NCI-H2196 (cell line): ENCODE data around the gene NHERF1.

Experiments
- DNase-seq: peaks from one replicate; lab custom pipeline; 2025; ENCODE audit not compliant: unreplicated experiment; lab: John Stamatoyannopoulos, UW

Gene NHERF1

DNA sequence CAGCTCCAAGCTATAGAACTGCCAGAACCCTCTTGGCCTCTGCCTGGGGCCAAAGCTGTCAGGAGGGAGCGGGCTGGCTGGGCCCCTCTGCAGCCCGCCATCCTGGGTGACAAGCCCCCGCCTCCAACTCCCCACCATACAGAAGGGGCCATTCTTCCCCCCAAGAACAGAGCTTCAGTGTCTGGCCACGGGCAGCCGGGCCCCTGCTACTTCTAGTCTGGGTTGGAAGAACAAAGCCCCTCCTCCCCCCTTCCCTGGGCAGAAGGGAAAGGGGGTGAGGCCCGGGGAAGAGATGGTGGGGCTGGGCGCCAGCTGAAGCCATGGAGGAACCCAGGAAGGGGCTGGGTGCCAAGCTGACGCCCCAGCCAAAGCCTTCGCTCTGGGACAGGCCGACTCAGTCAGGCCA, 18.7 kb downstream of the NHERF1 start:
- no peak for DNase-seq

DNA sequence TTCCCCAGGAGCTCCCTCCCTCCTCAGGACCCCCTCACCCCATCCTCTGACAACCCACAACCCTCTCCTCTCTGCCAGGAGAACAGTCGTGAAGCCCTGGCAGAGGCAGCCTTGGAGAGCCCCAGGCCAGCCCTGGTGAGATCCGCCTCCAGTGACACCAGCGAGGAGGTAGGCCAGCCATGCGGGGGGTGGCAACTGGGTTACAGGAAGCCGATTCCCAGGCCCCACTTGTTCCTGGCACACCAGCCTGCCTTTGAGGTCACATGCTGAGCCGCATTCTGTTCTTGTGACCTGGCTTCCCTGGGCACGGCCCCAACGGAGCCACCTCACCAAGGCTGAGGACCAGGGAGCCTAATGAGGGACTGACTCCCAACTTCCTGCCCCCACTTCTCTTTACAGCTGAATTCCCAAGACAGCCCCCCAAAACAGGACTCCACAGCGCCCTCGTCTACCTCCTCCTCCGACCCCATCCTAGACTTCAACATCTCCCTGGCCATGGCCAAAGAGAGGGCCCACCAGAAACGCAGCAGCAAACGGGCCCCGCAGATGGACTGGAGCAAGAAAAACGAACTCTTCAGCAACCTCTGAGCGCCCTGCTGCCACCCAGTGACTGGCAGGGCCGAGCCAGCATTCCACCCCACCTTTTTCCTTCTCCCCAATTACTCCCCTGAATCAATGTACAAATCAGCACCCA, 19.8 kb downstream of the NHERF1 start:
- DNase-seq: peak; percentile 77

DNA sequence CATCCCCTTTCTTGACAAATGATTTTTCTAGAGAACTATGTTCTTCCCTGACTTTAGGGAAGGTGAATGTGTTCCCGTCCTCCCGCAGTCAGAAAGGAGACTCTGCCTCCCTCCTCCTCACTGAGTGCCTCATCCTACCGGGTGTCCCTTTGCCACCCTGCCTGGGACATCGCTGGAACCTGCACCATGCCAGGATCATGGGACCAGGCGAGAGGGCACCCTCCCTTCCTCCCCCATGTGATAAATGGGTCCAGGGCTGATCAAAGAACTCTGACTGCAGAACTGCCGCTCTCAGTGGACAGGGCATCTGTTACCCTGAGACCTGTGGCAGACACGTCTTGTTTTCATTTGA, 20.3 kb downstream of the NHERF1 start:
- no peak for DNase-seq

DNA sequence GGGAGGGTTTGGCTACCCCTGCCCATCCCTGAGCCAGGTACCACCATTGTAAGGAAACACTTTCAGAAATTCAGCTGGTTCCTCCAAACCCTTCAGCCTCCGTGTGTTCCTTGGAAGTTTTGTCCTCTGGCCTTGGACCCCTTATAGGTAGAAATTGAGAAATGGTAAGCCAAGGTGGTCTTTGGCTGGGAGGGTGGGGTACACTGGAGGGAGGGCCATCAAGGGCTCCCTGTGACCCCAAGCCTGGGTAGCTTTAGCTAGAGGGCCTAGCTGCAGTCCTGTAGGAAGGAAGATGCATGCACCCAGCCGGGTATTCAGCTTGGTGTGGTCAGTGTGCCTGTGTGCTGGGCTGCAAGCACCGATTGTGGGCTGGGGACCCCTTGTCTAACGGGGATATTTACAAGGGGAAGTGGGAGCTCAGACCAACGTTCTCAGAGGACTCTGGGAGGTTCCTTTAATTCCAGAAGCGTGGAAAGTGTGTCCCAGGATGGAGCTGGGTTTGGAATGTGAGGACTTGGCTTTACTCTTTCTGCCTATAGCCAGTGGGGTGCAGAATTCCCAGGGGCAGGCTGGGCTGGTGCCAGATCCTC, 20.9 kb downstream of the NHERF1 start:
- no peak for DNase-seq

DNA sequence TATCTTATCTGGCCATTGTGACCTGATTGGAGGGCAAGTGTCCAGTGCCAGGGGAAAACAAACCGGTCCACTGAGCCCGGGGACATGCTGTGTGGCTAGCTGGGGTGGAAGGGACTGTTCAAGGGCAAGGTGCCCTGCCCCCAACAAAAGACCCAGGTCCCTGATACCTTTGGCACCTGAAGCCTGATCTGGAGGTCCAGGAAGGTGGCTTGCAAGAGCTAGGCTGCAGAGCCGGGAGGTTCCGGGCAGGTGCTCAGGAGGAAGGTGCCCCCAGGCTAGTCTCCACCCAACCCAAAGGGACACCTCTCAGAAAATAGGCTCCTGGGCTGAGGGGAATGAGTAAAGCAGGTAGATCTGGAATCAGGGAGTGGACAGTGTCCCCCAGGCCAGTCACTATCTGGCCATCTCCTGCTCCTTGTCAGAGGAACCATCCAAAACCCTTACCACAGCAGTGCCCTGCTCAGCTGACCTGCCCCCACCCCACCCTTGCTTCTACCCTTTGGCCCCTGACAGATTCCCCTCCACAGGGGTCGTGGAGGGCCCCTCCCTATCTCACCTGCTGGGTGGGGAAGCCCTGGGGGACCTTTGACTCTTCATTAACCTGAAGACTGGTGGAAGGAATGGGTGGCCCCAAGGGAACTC, 21.5 kb downstream of the NHERF1 start:
- no peak for DNase-seq

DNA sequence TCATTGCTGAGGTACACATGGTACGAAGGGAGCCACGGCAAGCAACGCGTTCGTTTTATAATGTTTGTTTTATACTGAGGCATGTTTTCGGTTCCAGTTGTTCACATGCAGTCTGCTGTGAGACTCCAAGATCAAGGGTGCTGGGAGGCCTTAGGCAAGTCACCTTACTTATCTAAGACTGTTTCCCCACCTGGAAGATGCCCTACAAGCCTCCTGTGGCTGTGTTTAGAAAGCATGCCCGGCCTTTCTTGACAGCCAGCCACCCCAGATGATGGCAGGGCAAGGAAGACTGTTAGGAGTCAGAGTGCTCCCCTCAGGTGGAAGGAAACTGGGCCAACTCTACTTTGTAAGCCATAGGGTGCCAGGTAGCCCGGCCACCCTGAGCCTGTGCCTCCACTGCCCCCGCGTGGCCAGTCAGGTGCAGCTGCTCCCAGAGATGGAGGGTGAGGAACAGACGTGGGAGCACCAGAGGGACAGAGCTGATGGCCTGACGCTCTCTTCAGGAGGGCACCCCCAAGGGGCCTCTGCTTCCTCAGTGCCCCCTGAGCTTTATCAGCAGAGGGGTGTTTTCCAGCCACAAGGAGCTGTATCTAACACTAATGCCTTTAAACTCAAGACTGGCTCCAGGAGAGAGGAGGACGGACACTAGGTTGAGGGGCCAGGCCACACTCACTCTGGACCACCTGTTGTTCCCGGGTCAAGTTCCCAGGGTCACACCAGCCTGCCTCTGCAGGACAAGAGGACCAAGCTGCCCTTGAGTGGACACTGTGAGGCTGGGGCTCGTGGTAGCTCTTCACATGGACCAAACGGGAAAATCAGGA, 22.3 kb downstream of the NHERF1 start:
- peak; percentile 78 for DNase-seq

DNA sequence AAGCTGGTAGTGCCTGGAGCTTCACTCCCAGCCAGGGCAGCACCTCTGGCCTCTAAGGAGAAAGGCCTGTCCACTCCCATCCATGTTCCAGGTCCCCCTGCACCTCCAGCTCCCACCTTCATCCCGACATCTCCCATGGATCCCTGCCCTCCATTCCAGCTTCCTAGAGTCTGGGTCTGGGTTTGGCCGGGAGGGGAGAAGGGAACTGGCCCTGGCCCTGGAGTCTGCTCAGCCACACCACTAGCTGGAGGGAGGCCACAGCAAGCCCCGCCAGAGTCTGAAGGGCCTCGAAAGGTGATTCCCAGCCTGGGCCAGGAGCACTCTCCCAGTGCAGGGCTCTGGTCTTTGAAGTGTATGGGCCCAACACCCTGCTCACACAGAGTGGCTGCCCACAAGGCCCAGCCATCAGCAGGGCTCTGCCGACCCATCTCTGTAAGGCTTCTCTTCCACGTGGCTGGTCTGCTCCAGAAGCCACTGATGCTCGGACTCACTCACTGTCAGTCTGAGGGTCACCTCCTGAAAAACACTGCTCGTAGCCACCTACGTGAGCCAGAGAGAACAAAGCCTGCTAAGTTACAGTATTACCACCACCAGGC, 23.0 kb downstream of the NHERF1 start:
- no peak for DNase-seq

DNA sequence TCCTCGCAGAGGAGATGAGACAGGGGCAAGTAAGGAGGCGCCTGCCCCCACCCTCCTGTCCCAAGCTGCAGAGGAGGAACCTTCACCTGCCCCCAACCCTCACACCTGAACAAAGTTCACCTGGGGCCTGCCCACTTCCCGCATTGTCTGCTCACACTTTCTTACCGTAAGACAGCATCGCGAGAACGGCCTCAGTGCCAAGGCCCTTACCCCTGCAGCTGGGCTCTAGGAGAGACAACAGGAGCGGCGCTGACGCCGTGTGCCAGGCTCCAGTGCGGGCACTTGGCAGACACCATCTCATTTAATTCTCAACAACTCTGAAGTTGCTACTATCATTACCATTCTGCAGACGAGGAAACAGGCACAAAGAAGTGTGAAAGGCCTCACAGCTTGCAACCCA, 23.6 kb downstream of the NHERF1 start:
- no peak for DNase-seq

DNA sequence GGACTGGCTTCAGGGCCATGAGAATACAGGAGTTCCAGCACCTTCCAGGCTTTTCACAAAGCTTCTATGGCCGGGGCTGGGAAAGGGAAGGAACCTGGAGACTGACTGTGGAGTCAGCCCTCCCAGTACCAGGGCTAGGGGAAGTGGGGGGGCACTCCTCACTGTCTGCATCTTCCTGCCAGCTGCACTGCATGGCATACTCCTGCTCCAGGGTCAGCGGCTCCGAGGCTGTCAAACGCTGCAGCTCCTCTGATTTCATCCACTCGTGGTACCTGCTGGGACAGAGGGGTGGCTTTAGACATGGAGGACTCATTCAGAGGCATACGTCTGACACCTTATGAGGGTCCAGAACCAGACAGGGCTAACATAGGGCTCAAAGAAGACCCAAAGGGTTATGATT, 25.0 kb downstream of the NHERF1 start:
- DNase-seq: no peak

DNA sequence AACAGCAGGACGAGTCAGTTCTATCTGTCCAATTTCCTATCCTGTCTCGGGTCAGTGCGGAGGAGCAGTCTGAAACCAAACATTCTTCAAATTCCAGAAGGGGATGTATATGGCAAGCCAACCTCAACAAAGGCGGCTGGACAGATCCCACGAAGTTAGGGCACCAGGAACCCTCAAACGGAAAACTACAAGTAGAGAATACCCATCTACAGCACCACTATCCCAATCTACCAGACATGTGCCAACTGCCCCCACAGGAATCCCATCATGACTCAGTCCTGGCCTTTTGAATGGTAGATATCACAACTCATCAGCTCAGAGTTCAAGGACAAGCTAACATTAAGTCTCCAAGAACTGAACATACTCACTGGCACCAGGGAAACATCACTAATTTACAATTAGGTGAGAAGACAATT, 25.5 kb downstream of the NHERF1 start:
- DNase-seq: no peak

DNA sequence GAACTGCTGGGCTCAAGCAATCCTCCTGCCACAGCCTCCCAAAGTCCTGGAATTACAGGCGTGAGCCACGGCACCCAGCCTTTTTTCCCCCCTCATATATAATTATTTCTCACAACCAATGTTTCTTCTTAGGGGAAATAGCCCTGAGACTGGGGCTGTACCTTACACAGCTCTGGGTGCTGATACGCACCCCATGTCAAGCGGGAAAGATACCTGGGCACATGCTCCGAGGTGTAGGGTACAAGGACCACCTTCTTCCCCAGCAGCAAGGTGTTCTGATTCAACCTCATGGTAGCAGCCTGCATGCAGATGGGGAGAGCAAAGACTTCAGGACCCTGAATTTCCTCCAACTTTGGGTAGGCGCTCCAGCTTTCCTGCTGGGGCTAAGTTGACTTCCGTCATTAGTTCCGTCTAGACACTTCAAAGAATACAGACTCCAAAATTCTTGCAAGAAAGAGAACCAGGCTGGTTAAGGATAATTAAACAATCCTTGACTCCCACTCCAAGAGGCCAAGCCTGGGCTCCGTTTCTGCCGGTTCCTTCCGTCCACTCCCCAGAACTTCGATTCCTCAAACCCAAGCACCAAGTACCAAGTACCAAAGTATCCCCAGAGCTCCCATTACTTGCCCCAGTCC, 27.1 kb downstream of the NHERF1 start:
- no peak for DNase-seq

DNA sequence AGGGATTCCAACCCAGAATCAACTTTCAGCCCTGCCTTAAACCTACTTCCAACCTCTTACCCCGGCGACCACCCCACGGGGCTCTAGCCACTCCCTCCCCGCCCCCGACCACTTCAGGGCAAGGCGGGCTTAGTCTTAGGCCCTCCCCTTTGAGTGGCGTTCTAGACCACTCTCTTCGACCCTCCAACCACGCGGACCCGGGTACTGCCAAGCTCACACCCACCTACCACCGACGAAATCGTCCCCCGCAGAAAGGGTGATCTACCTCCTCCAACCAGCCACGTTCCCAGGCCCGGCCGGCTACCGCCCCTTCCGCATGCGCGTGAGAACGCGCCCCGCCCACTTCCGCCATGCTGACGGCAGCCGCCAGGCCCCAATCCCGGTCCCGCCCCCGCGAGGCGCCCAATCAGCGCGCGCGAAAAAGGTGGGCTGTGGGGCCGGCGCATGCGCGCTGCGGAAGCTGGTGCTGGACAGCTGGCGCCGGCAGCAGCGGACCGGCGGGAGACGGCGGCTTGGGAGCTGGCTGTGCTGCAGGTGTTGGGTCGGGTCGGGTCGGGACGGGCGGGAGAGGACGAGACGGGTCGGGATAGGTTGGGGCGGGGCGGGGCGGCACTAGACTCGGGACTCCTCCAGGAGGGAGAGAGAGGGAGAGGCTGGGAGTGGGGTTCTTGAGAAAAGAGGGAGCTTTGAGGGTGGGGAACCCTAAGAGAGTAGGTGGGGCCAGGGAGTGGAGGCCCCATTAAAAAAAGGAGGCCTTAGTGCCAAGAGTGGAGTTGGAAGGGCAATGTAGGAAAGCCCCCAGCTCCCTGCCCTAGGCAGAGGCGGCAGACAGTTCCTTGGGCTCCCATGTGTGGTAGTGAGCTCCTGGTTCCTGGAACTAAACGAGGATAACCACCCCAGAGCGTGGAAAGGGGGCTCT, 27.9 kb downstream of the NHERF1 start, which contains the start of gene NAT9:
TSS of gene NAT9 (minus strand) at position 302 of the 919 bp plus-strand sequence. CDS start 647 bp downstream, outside the sequence.
- peak; percentile 99 for DNase-seq

DNA sequence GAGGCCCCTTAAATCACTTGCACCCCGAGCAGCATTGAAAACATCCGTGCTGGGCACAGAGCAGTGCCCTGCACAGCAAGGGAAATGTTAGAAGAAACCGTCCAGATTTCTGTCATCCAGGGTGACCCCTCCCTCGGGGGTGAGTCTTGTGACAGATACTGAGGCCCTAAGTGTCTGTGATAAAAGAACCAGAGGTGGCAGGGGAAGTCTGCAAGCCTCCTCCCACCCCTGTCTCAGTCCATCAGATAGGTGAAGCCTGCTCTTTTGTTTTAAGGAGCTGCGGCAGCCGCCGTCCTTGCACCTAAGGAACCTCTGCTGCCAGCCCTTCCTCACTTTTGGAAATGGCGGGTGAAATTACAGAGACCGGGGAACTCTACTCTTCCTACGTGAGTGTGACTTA, 28.6 kb downstream of the NHERF1 start:
- DNase-seq: no peak

DNA sequence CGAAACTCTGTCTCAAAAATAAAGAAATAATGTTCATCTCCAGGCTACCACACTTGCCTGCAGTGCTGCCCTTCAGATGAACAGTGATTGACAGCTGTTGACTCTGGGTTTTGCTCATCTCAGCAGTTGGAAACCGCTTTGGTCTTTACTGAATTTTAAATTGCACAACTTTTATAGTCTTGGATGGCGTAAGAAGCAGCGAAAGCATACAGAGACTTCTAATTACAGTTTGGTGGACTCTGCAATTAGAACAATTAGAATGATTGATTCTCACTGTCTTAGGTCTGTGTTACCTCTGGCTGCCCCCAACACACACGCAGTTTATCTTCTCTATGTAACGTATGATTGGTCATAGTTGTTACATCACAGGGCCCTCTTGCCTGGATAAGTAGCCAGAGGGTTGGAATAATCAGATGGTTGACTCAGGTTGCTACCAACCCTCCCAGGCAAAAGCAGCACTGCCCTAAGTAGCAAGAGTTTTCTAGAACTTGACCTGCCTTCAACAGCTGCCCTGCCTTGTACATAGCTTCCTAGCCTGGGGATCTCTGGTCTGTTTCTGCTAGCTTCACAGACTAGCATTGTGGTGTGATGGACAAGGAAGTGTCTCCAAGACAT, 29.6 kb downstream of the NHERF1 start:
- DNase-seq: no peak

DNA sequence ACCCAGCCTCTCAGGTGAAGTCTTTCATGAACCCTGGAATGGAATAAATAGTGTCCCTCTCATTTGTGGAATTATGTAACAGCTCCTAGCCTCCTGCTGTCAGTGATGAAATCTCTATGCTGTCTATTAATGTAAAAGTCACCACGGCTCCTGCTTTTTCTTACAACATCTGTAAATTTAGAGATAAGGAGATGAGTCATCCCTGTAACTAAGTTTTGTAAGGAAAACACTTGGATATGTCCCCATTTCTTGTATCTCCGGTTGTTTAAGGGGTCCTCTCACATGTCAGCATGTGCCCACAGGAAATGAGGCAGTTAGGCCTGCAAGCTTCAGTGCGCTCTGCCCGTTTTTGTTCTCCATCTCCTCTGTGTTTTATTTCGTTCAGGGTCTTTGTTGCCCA, 30.5 kb downstream of the NHERF1 start:
- DNase-seq: no peak

DNA sequence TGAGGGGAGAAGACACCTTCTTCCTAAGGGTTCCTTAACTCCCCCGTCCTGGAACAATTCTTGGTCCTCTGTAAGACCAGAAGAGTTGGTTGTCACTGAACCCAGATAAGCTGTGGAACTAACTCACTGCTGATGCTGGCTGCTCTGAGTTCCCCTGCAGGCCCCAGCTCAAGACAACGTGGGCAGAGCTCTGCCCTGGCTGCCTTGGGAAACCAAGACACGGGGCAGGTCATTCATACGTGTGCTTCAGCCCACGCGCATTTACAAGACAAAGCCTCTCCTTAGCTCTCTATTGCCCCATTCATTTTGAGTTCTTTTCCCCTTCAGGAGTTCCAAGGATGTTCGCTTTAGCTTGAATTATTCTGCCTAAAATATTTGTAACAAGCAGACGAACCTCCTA, 31.1 kb downstream of the NHERF1 start:
- no peak for DNase-seq

DNA sequence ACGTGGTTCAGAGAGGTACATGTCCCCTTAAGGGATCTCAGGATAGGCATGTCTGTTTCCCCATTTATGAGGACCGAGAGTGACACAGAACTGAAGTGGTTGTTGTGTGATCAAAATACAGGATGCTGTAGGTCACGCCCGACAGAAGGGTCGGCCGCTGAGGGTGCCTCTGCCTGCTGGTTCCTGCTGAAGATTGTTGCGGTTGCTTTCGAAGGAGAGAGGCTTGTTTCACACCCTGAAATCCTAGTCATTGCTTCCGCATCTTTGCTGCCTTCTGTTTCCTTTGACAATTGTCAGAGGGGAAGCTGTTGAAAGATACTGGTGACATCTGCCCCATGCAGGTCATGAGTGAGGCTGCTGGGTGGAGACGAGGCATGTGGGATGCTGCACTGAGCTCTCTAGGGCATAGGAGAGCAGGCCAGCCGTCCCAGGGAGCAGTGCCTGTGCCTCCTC, 31.5 kb downstream of the NHERF1 start:
- DNase-seq: no peak

DNA sequence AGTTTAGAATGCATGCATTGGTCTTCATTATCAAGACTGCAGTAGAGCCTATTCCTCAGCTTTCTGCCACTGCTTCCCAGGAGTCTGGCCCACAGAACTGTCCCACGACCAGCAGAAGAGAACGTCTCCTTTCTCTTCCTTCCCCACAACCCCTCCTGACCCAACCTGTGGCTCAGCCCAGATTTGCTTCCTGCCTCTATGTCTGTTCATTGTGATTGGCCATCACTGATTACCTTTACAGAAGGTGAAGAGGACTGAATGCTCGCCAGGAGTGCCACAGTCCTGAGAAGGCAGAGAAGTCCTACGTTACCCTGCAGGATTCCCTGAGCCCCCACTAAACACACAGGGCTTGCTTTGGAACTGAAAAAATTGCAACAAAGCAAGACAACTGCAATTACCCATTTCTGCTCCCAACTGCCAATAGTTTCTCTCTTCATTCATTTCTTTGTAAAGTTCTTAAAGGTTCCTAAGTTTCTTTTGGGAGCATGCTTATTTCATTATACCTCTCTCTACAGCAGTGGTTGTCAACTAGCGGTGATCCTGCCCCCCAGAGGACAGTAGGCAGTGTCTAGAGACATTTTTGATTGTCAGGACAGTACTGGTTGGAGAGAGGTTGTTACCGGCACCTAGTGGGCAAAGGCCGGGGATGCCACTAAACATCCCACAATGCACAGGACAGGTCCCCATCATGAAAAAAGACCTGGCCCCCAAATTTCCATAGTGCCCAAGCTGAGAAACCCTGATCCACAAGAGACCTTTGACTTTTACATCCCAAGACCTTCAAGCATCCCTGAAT, 32.2 kb downstream of the NHERF1 start:
- DNase-seq: no peak
